GM19238 (cell line): Measurements from ENCODE around the gene NTRK1.

ENCODE experiments used
- DNase-seq: peaks from one replicate; pipeline ENCODE4 v3.0.0; 2011; ENCODE audit warnings: low spot score; ENCODE audit not compliant: insufficient read length

NTRK1 gene

DNA sequence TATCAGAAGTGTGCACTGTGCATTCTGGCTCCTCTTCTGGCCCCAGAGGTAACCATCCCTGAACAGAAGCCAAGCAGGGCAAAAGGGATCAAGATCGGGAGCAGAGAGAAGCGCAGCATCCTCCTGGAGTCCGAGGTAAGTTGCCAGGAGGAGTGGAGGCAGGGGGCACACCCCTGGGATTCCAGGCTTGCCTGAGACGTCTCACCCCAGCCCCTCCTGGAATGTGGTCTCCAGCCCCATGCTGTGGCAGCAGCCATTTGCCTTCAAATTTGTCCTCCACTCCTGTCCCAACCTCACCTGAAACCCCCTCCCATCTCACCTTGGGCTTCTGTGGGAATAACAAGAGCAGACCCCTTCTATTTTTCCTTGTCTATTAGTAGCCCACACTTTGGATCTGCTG lies 69.8 kb downstream of the NTRK1 start:
- DNase-seq, result no peak
